HL-60 (cell line): ENCODE data around the gene LRRC8B.

ENCODE experiments used
- GABPA ChIP-seq: IDR thresholded peaks from 2 replicates; pipeline ENCODE4 v1.6.1; 2012; ENCODE audit warnings: low read depth
- POLR2AphosphoS5 ChIP-seq: IDR thresholded peaks from 2 replicates; pipeline ENCODE4 v1.6.1; 2012; ENCODE audit warnings: low read depth
- REST ChIP-seq: IDR thresholded peaks from 2 replicates; pipeline ENCODE4 v1.6.1; 2012; ENCODE audit warnings: low read depth; ENCODE audit not compliant: insufficient replicate concordance
- SPI1 ChIP-seq: IDR thresholded peaks from 2 replicates; pipeline ENCODE4 v1.6.1; 2012; ENCODE audit warnings: low read depth, mild to moderate bottlenecking, borderline replicate concordance
- TF ChIP-seq, protein P1 (sequence below): IDR thresholded peaks from one replicate; pipeline ENCODE4 v1.5.1; 2011; ENCODE audit warnings: low read length, control low read depth, inconsistent platforms; ENCODE audit not compliant: insufficient read depth

GRCh38 chr1:89631816-89632656, 107.4 kb downstream of the LRRC8B start:
- TF ChIP-seq, protein P1, sequence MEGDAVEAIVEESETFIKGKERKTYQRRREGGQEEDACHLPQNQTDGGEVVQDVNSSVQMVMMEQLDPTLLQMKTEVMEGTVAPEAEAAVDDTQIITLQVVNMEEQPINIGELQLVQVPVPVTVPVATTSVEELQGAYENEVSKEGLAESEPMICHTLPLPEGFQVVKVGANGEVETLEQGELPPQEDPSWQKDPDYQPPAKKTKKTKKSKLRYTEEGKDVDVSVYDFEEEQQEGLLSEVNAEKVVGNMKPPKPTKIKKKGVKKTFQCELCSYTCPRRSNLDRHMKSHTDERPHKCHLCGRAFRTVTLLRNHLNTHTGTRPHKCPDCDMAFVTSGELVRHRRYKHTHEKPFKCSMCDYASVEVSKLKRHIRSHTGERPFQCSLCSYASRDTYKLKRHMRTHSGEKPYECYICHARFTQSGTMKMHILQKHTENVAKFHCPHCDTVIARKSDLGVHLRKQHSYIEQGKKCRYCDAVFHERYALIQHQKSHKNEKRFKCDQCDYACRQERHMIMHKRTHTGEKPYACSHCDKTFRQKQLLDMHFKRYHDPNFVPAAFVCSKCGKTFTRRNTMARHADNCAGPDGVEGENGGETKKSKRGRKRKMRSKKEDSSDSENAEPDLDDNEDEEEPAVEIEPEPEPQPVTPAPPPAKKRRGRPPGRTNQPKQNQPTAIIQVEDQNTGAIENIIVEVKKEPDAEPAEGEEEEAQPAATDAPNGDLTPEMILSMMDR = no peak
- TF ChIP-seq POLR2AphosphoS5 (no peak), REST (no peak), SPI1 (no peak), GABPA (no peak)
